Spleen (tissue), 11 donors: ENCODE results near the gene SCD5. TPM values are rescaled to one million over a fixed set of nuclear protein-coding genes. Genes with fewer than 3 reads are reported as not detected.

Experiments
- DNase-seq: peaks from one replicate; pipeline ENCODE4 v3.0.0-alpha.2; 2020
- H3K27ac ChIP-seq, 8 donors: fragments of 200-600 bp; sonication (generic) in 7 of 8; 1 replicate in 4 of 8; 2 replicates in 4 of 8; pipeline versions ENCODE4 v1.5.0 to v1.8.0; 2016 to 2021; ENCODE audit warnings: inconsistent platforms in 4 of 8, mild to moderate bottlenecking in 4 of 8, moderate library complexity in 1 of 8
- H3K27me3 ChIP-seq, 7 donors: fragments of 200-600 bp; sonication (generic) in 6 of 7; replicated peaks in 1 of 7; 1 replicate in 4 of 7; 2 replicates in 3 of 7; pipeline versions ENCODE4 v1.5.0 to v1.8.0; 2016 to 2021; ENCODE audit warnings: inconsistent platforms in 3 of 7, mild to moderate bottlenecking in 1 of 7
- H3K36me3 ChIP-seq, 6 donors: fragments of 200-600 bp; sonication (generic) in 5 of 6; 1 replicate in 4 of 6; 2 replicates in 2 of 6; pipeline versions ENCODE4 v1.5.0 to v1.8.0; 2016 to 2021; ENCODE audit warnings: inconsistent platforms in 2 of 6
- H3K4me1 ChIP-seq, 6 donors: fragments of 200-600 bp; sonication (generic) in 5 of 6; 1 replicate in 3 of 6; 2 replicates in 3 of 6; pipeline versions ENCODE4 v1.5.0 to v1.8.0; 2016 to 2021; ENCODE audit warnings: inconsistent platforms in 3 of 6
- H3K4me3 ChIP-seq, 8 donors: fragments of 200-600 bp; sonication (generic) in 7 of 8; 1 replicate in 4 of 8; 2 replicates in 4 of 8; pipeline versions ENCODE4 v1.5.0 to v1.8.0; 2016 to 2021; ENCODE audit warnings: inconsistent platforms in 4 of 8, mild to moderate bottlenecking in 4 of 8, moderate library complexity in 2 of 8
- H3K9me3 ChIP-seq, 8 donors: fragments of 200-600 bp; sonication (generic) in 7 of 8; 1 replicate in 4 of 8; 2 replicates in 4 of 8; pipeline versions ENCODE4 v1.5.0 to v1.8.0; 2016 to 2021; ENCODE audit warnings: inconsistent platforms in 4 of 8
- CTCF ChIP-seq, 11 experiments: fragments of 200-600 bp in 7 of 11; fragments of 450-650 bp in 4 of 11; sonication (generic) in 4 of 11; IDR thresholded peaks in 8 of 11; conservative IDR thresholded peaks in 3 of 11; 1 replicate in 7 of 11; 2 replicates in 4 of 11; pipeline versions ENCODE4 v1.4.0 to v1.8.0; 2016 to 2021; ENCODE audit warnings: antibody characterized with exemption in 11 of 11, inconsistent platforms in 4 of 11, mild to moderate bottlenecking in 1 of 11
- POLR2A ChIP-seq, 3 donors: fragments of 450-650 bp; IDR thresholded peaks; one replicate each; pipeline ENCODE4 v1.5.1; 2017; ENCODE audit warnings: antibody characterized with exemption in 3 of 3, mild to moderate bottlenecking in 1 of 3
- POLR2AphosphoS5 ChIP-seq, 3 donors: sonication (generic); formaldehyde crosslinking; IDR thresholded peaks; one replicate each; pipeline ENCODE4 v1.5.1; 2017; ENCODE audit warnings: antibody characterized with exemption in 3 of 3
- WGBS, 5 donors: extraction: QIAGEN DNeasy Blood & Tissue Kit in 3 of 5; methylation state at CpG; one replicate each; pipeline versions ENCODE4 v1.1.5 to v1.1.7; 2013 to 2018; 5-methylcytosine and 5-hydroxymethylcytosine counted together
- intact Hi-C: fragments of 100-400 bp; cut with DNase I; formaldehyde crosslinking; loops from one replicate; pipeline ENCODE4 v1.15.0; 2023; ENCODE audit warnings: low total_unique reads
- polyA plus RNA-seq, 3 donors: library from polyadenylated mRNA; stranded (reverse); fragments of 200-250 nt; gene quantifications; one replicate each; pipeline ENCODE4 v1.2.1, GENCODE V29; 2013
- total RNA-seq, 7 donors: library from RNA; depleted of rRNA in 3 of 7; stranded (reverse); fragments of >200 nt in 3 of 7; fragmentation: NEBNext Ultra II Directional in 4 of 7; extraction: Animal tissue kit (Norgen Biotek cat#: 25700) in 4 of 7; gene quantifications; one replicate each; pipeline versions ENCODE4 v1.1.0 to v1.2.1, GENCODE V29; 2016 to 2021
- donor health status: healthy with polysubstance abuse.
- donor health status: DM: no; HTN: no; CAD: no; lungs with moderate emphysema.
- donor health status: DM: no; HTN: no; CAD: no.
- donor health status: Bipolar disorder and iron deficiency.
- donor health status: healthy.
- donor health status: DM: no; HTN: no; CAD: no.
- donor health status: DM: yes; HTN: yes; CAD: no.

Gene SCD5
- total and polyA plus RNA-seq, 10 donors = 0.85 to 7.2 (median 3.9) TPM

- no peak for DNase-seq
- Histone ChIP-seq H3K4me1 (no peaks in the 10 kb centered on the region), H3K9me3 (no peaks in the 10 kb centered on the region), H3K4me3 (no peak overlapping the region), H3K36me3 (no peaks in the 10 kb centered on the region), H3K27ac (no peak overlapping the region), H3K27me3 (peaks cover 0 to 9% (median 0%) of the 10 kb centered on the region in 7 donors)
- 75 to 85% (median 83%) methylated on average over 5 of the region's 5 CpGs for WGBS, 5 donors
- TF ChIP-seq POLR2AphosphoS5 (IDR thresholded peaks at IDR 0.05) = no peak
- TF ChIP-seq POLR2A (IDR thresholded peaks at IDR 0.05) = no peak
- no peak for TF ChIP-seq CTCF (IDR thresholded peaks at IDR 0.05 in 8 of 11, conservative IDR thresholded peaks at IDR 0.05 in 3 of 11)
- intact Hi-C loops = no loop called here
These were observed 205.2 kb downstream of the SCD5 start for GRCh38 chr4:82593411-82593810.

- no peak overlapping the region for H3K27ac ChIP-seq
- no peak for DNase-seq
- H3K4me1 ChIP-seq = no peaks in the 10 kb centered on the region
- intact Hi-C loops = no loop called here
- WGBS, 5 donors = 81 to 97% (median 96%) methylated on average over 3 of the region's 3 CpGs
- H3K9me3 ChIP-seq = no peaks in the 10 kb centered on the region
- no peak for TF ChIP-seq POLR2AphosphoS5 (IDR thresholded peaks at IDR 0.05)
- TF ChIP-seq POLR2A (IDR thresholded peaks at IDR 0.05) = no peak
- no peak for TF ChIP-seq CTCF (IDR thresholded peaks at IDR 0.05 in 8 of 11, conservative IDR thresholded peaks at IDR 0.05 in 3 of 11)
- peaks cover 0 to 9% (median 0%) of the 10 kb centered on the region in 7 donors for H3K27me3 ChIP-seq
- H3K4me3 ChIP-seq = no peak overlapping the region
- H3K36me3 ChIP-seq = no peaks in the 10 kb centered on the region
These were observed 206.0 kb downstream of the SCD5 start for GRCh38 chr4:82592639-82593038.

- Histone ChIP-seq H3K4me3 (no peak overlapping the region), H3K27ac (no peak overlapping the region), H3K36me3 (no peaks in the 10 kb centered on the region), H3K4me1 (no peaks in the 10 kb centered on the region), H3K27me3 (peaks cover 0 to 9% (median 0%) of the 10 kb centered on the region in 7 donors), H3K9me3 (no peaks in the 10 kb centered on the region)
- 67 to 89% (median 81%) methylated on average over 5 of the region's 5 CpGs for WGBS, 5 donors
- no peak for TF ChIP-seq CTCF (IDR thresholded peaks at IDR 0.05 in 8 of 11, conservative IDR thresholded peaks at IDR 0.05 in 3 of 11)
- TF ChIP-seq POLR2A (IDR thresholded peaks at IDR 0.05) = no peak
- TF ChIP-seq POLR2AphosphoS5 (IDR thresholded peaks at IDR 0.05) = no peak
- intact Hi-C loops = no loop called here
- DNase-seq = no peak
These were observed 207.0 kb downstream of the SCD5 start for GRCh38 chr4:82591592-82591991.

- intact Hi-C loops = no loop called here
- no peak for DNase-seq
- H3K4me3 ChIP-seq = no peak overlapping the region
- peaks cover 0 to 9% (median 0%) of the 10 kb centered on the region in 7 donors for H3K27me3 ChIP-seq
- H3K4me1 ChIP-seq = no peaks in the 10 kb centered on the region
- TF ChIP-seq CTCF (IDR thresholded peaks at IDR 0.05 in 8 of 11, conservative IDR thresholded peaks at IDR 0.05 in 3 of 11) = no peak
- TF ChIP-seq POLR2AphosphoS5 (IDR thresholded peaks at IDR 0.05) = no peak
- TF ChIP-seq POLR2A (IDR thresholded peaks at IDR 0.05) = no peak
- WGBS, 5 donors = 70 to 100% (median 83%) methylated on average over 1 of the region's 1 CpG
- H3K9me3 ChIP-seq = no peaks in the 10 kb centered on the region
- H3K36me3 ChIP-seq = no peaks in the 10 kb centered on the region
- H3K27ac ChIP-seq = no peak overlapping the region
These were observed 208.8 kb downstream of the SCD5 start for GRCh38 chr4:82589756-82590155.
